CD4-positive, alpha-beta memory T cell (primary cell): ENCODE measurements around the gene TCF12. TPM values are rescaled to one million over a fixed set of nuclear protein-coding genes. Genes with fewer than 3 reads are reported as not detected.

Experiments
- CTCF ChIA-PET: fragments of 350-600 bp; sonication (Branson Sonifier 250); formaldehyde crosslinking; loops from one replicate; lab custom pipeline; 2021; ENCODE audit warnings: inconsistent platforms; ENCODE audit not compliant: partially characterized antibody; lab: Charles Lee
- POLR2A ChIA-PET: fragments of 350-600 bp; sonication (Branson Sonifier 250); formaldehyde crosslinking; loops from one replicate; lab custom pipeline; 2021; ENCODE audit not compliant: partially characterized antibody; lab: Charles Lee
- DNase-seq, 5 donors: peaks; one replicate each; pipeline versions ENCODE4 v3.0.0 to v3.0.0-alpha.2; 2020 to 2022; ENCODE audit warnings: mixed read lengths in 1 of 5
- H3K27ac ChIP-seq: one replicate; pipeline ENCODE4 v1.7.0; 2013; ENCODE audit warnings: low read depth, low read length
- H3K27me3 ChIP-seq: 2 replicates; pipeline ENCODE4 v1.7.0; 2013; ENCODE audit warnings: mild to moderate bottlenecking, low read length, moderate library complexity; ENCODE audit not compliant: insufficient read depth
- H3K36me3 ChIP-seq: 2 replicates; pipeline ENCODE4 v1.7.0; 2013; ENCODE audit warnings: mild to moderate bottlenecking, low read length, moderate library complexity; ENCODE audit not compliant: insufficient read depth
- H3K4me1 ChIP-seq: 2 replicates; pipeline ENCODE4 v1.7.0; 2013; ENCODE audit warnings: mild to moderate bottlenecking, low read length, moderate library complexity; ENCODE audit not compliant: insufficient read depth
- H3K4me3 ChIP-seq, 2 donors: one replicate each; pipeline ENCODE4 v1.7.0; 2013; ENCODE audit warnings: low read length in 2 of 2, mild to moderate bottlenecking in 1 of 2
- H3K9me3 ChIP-seq, 2 donors: one replicate each; pipeline ENCODE4 v1.7.0; 2013; ENCODE audit warnings: low read length in 2 of 2, control low read depth in 1 of 2; ENCODE audit not compliant: control insufficient read depth in 1 of 2
- H3K27ac Mint-ChIP-seq, 7 donors: one replicate each; pipeline ENCODE4 v1.8.0; 2020 to 2021; ENCODE audit warnings: mixed read lengths in 7 of 7, mild to moderate bottlenecking in 6 of 7, inconsistent platforms in 3 of 7, moderate library complexity in 3 of 7
- H3K27me3 Mint-ChIP-seq, 2 donors: one replicate each; pipeline ENCODE4 v1.8.0; 2020 to 2021; ENCODE audit warnings: mixed read lengths in 2 of 2
- H3K36me3 Mint-ChIP-seq, 2 donors: one replicate each; pipeline ENCODE4 v1.8.0; 2020 to 2021; ENCODE audit warnings: mixed read lengths in 2 of 2, inconsistent platforms in 1 of 2, mild to moderate bottlenecking in 1 of 2
- H3K4me1 Mint-ChIP-seq, 4 donors: one replicate each; pipeline ENCODE4 v1.8.0; 2020 to 2021; ENCODE audit warnings: mixed read lengths in 4 of 4, mild to moderate bottlenecking in 1 of 4
- H3K4me3 Mint-ChIP-seq, 8 donors: one replicate each; pipeline ENCODE4 v1.8.0; 2020 to 2021; ENCODE audit warnings: mixed read lengths in 8 of 8, mild to moderate bottlenecking in 7 of 8, moderate library complexity in 6 of 8, inconsistent platforms in 3 of 8
- H3K9me3 Mint-ChIP-seq, 8 donors: one replicate each; pipeline ENCODE4 v1.8.0; 2020 to 2021; ENCODE audit warnings: mixed read lengths in 8 of 8, mild to moderate bottlenecking in 5 of 8, inconsistent platforms in 3 of 8, moderate library complexity in 1 of 8
- intact Hi-C: fragments of 100-400 bp; cut with micrococcal nuclease; formaldehyde crosslinking; loops from one replicate; pipeline ENCODE4 v1.15.1; 2023
- polyA plus RNA-seq, 2 donors: library from polyadenylated mRNA; unstranded; fragments of 300-500 nt; fragmentation: Illumina TruSeq; gene quantifications; one replicate each; pipeline ENCODE4 v1.2.3, GENCODE V29; 2021
- total RNA-seq, 2 experiments: library from RNA; stranded (reverse); gene quantifications; one replicate each; pipeline ENCODE4 v1.2.3, GENCODE V29; 2021

Gene TCF12
- total and polyA plus RNA-seq, 4 experiments from 2014 or later: 36.5 to 86.5 (median 68.4) TPM

DNA sequence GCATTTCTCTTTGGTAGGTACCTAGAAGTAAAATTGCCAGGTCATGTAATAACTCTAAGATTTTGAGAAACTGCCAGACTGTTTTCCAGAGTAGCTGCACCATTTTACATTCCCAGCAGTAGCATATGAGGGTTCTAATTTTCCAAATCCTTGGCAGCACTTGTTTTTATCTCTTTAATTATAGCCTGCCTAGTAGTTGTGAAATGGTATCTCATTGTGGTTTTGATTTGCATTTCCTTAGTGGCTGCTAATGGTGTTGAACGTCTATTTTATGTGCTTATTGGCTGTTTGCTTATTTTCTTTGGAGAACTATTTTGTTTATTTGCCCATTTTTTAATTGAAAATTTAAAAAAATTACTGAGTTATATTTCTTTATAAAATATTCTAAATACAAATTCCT is 117.9 kb downstream of the TCF12 start:
- no peaks in the 10 kb centered on the region for H3K27me3 Mint-ChIP-seq

DNA sequence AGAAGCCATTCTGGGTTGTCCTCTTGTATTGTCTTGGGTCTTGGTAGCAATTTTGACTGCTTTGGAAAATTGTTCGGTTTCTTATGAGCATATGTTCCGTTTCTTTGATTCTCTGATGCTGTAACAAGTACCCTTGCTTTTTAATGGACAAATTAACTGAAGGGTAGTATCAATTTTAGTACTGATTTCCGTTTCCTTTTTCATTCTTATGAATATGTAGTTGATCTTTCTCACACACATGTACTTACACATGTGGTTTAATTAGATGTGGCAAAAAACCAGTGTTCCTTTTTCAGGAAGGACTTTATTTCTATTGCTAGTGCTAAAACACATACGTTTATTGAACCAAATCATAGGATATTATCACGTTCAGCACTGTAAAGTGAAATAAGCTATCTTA is 119.1 kb downstream of the TCF12 start:
- H3K4me1 ChIP-seq: peaks cover 25% of the 10 kb centered on the region
- H3K4me3 ChIP-seq: no peak overlapping the region
- POLR2A ChIA-PET: no interaction called here
- H3K36me3 ChIP-seq: no peaks in the 10 kb centered on the region
- Mint-ChIP-seq H3K27me3 (no peaks in the 10 kb centered on the region), H3K9me3 (no peaks in the 10 kb centered on the region), H3K36me3 (no peaks in the 10 kb centered on the region), H3K4me3 (peak overlapping the region in 6 of 8 donors; percentile 24 to 76 (median 44)), H3K27ac (peak overlapping the region in 2 of 7 donors; percentile 1 to 23), H3K4me1 (peaks cover 37 to 64% (median 44%) of the 10 kb centered on the region in 4 donors)
- CTCF ChIA-PET: interaction anchor here (0.8 kb wide), 1 partner anchor 55 kb away, joined by 3 read pairs; no protein-coding TSS in a partner anchor
- H3K9me3 ChIP-seq: no peaks in the 10 kb centered on the region
- H3K27ac ChIP-seq: no peak overlapping the region
- intact Hi-C loops: no loop called here
- DNase-seq: no peak
- no peaks in the 10 kb centered on the region for H3K27me3 ChIP-seq

More for the DNA sequence above, 117.9 kb downstream of the TCF12 start:
- Mint-ChIP-seq H3K36me3 (no peaks in the 10 kb centered on the region), H3K4me3 (peak overlapping the region in 3 of 8 donors; percentile 6 to 63 (median 62)), H3K27ac (no peak overlapping the region), H3K9me3 (no peaks in the 10 kb centered on the region), H3K4me1 (peaks cover 36 to 73% (median 51%) of the 10 kb centered on the region in 4 donors)
- intact Hi-C loops: no loop called here
- no peaks in the 10 kb centered on the region for H3K9me3 ChIP-seq
- H3K4me3 ChIP-seq: no peak overlapping the region
- H3K4me1 ChIP-seq: peaks cover 25% of the 10 kb centered on the region
- no peak for DNase-seq
- no peaks in the 10 kb centered on the region for H3K27me3 ChIP-seq
- ChIA-PET CTCF (no interaction called here), POLR2A (no interaction called here)
- no peaks in the 10 kb centered on the region for H3K36me3 ChIP-seq
- H3K27ac ChIP-seq: no peak overlapping the region

GRCh38 chr15:57038040-57038439 is 119.6 kb downstream of the TCF12 start:
- Mint-ChIP-seq H3K9me3 (no peaks in the 10 kb centered on the region), H3K27me3 (no peaks in the 10 kb centered on the region), H3K27ac (no peak overlapping the region), H3K4me1 (peaks cover 37 to 64% (median 41%) of the 10 kb centered on the region in 4 donors), H3K4me3 (peak overlapping the region in 1 of 8 donors; percentile 76), H3K36me3 (no peaks in the 10 kb centered on the region)
- H3K36me3 ChIP-seq: no peaks in the 10 kb centered on the region
- ChIA-PET POLR2A (no interaction called here), CTCF (interaction anchor here (0.8 kb wide), 1 partner anchor 55 kb away, joined by 3 read pairs; no protein-coding TSS in a partner anchor)
- intact Hi-C loops: no loop called here
- no peaks in the 10 kb centered on the region for H3K27me3 ChIP-seq
- H3K4me3 ChIP-seq: no peak overlapping the region
- H3K4me1 ChIP-seq: peaks cover 25% of the 10 kb centered on the region
- DNase-seq: no peak
- no peaks in the 10 kb centered on the region for H3K9me3 ChIP-seq
- no peak overlapping the region for H3K27ac ChIP-seq

- DNase-seq: no peak
- H3K27ac ChIP-seq: no peak overlapping the region
- ChIA-PET CTCF (no interaction called here), POLR2A (no interaction called here)
- Mint-ChIP-seq H3K4me1 (peaks cover 36 to 67% (median 39%) of the 10 kb centered on the region in 4 donors), H3K27ac (no peak overlapping the region), H3K9me3 (no peaks in the 10 kb centered on the region), H3K36me3 (no peaks in the 10 kb centered on the region), H3K4me3 (no peak overlapping the region), H3K27me3 (no peaks in the 10 kb centered on the region)
- no peak overlapping the region for H3K4me3 ChIP-seq
- H3K4me1 ChIP-seq: peaks cover 25% of the 10 kb centered on the region
- intact Hi-C loops: no loop called here
- H3K27me3 ChIP-seq: no peaks in the 10 kb centered on the region
- no peaks in the 10 kb centered on the region for H3K36me3 ChIP-seq
- H3K9me3 ChIP-seq: no peaks in the 10 kb centered on the region
These were observed 120.1 kb downstream of the TCF12 start for GRCh38 chr15:57038496-57038895.

DNA sequence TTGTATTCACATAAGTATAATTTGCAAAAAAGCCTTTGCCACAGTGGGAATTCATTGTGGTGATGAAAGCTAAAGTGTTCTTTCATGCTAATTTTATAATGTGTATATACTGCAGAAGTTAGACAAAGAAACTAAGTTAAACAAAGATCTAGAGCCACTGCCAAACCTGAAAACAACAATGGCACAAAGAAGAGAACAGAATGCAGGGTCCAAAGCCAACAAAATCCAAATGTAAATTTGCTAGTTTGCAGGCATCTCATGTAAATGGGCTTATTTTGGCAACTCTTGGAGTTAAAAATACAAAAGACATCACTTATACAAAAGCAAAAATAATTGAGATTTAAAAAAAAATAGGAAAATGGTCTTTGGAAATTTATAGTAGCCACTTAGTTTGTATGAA is 123.0 kb downstream of the TCF12 start:
- Mint-ChIP-seq H3K27ac (peak overlapping the region in 1 of 7 donors; percentile 63), H3K36me3 (peaks cover 0 to 3% of the 10 kb centered on the region in 2 donors), H3K9me3 (no peaks in the 10 kb centered on the region), H3K4me3 (no peak overlapping the region), H3K27me3 (no peaks in the 10 kb centered on the region), H3K4me1 (peaks cover 33 to 64% (median 40%) of the 10 kb centered on the region in 4 donors)
- Histone ChIP-seq H3K36me3 (no peaks in the 10 kb centered on the region), H3K27me3 (no peaks in the 10 kb centered on the region), H3K4me1 (peaks cover 19% of the 10 kb centered on the region), H3K9me3 (no peaks in the 10 kb centered on the region), H3K4me3 (no peak overlapping the region), H3K27ac (no peak overlapping the region)
- DNase-seq: no peak
- CTCF ChIA-PET: no interaction called here
- POLR2A ChIA-PET: no interaction called here
- intact Hi-C loops: no loop called here

GRCh38 chr15:57044072-57044702 is 125.7 kb downstream of the TCF12 start:
- Histone ChIP-seq H3K36me3 (no peaks in the 10 kb centered on the region), H3K4me1 (peaks cover 3% of the 10 kb centered on the region), H3K27ac (no peak overlapping the region), H3K4me3 (no peak overlapping the region), H3K9me3 (no peaks in the 10 kb centered on the region), H3K27me3 (no peaks in the 10 kb centered on the region)
- H3K4me3 Mint-ChIP-seq: no peak overlapping the region
- peaks cover 23 to 52% (median 25%) of the 10 kb centered on the region in 4 donors for H3K4me1 Mint-ChIP-seq
- ChIA-PET CTCF (interaction anchor here (0.6 kb wide), 1 partner anchor 42 kb away, joined by 4 read pairs; no protein-coding TSS in a partner anchor), POLR2A (no interaction called here)
- DNase-seq: no peak
- H3K9me3 Mint-ChIP-seq: no peaks in the 10 kb centered on the region
- intact Hi-C loops: no loop called here
- no peaks in the 10 kb centered on the region for H3K27me3 Mint-ChIP-seq
- peaks cover 0 to 15% of the 10 kb centered on the region in 2 donors for H3K36me3 Mint-ChIP-seq
- H3K27ac Mint-ChIP-seq: peak overlapping the region in 1 of 7 donors; percentile 46

- DNase-seq: no peak
- intact Hi-C loops: no loop called here
- no peak overlapping the region for H3K4me3 ChIP-seq
- H3K4me1 Mint-ChIP-seq: peaks cover 22 to 49% (median 25%) of the 10 kb centered on the region in 4 donors
- no peak overlapping the region for H3K27ac ChIP-seq
- ChIA-PET CTCF (no interaction called here), POLR2A (no interaction called here)
- H3K4me3 Mint-ChIP-seq: no peak overlapping the region
- H3K27me3 Mint-ChIP-seq: no peaks in the 10 kb centered on the region
- no peaks in the 10 kb centered on the region for H3K9me3 Mint-ChIP-seq
- no peak overlapping the region for H3K27ac Mint-ChIP-seq
- no peaks in the 10 kb centered on the region for H3K4me1 ChIP-seq
- H3K27me3 ChIP-seq: no peaks in the 10 kb centered on the region
- peaks cover 0 to 18% of the 10 kb centered on the region in 2 donors for H3K36me3 Mint-ChIP-seq
- H3K36me3 ChIP-seq: no peaks in the 10 kb centered on the region
- no peaks in the 10 kb centered on the region for H3K9me3 ChIP-seq
These were observed 126.5 kb downstream of the TCF12 start for GRCh38 chr15:57044970-57045369.
